ENCODE measurements around the gene EYS. TPM values are rescaled to one million over a fixed set of nuclear protein-coding genes. Genes with fewer than 3 reads are reported as not detected.

The EYS gene
- total RNA-seq, 1 experiment from 2014 or later = not detected

DNA sequence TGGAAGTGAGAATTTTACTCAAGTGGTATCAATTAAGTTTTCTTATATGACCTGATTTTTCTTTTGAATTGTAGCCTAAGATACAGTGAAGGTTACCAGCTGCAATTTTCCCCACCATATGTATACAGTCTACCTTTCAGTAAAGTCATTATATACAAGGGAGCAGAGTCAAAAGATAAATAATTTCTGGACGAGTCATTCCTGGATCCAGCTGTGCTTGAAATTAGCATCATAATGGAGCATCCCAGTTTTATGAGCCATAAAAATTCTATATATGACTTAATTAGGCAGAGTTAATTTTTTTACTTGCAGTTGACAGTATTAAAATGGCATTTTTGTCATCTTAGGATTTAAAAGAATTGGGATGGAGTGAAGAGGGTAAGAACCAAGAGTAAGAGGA, 1063.0 kb downstream of the EYS start:
- TF ChIP-seq POLR2AphosphoS5 (IDR thresholded peaks at IDR 0.05; ENCODE audit: low read depth, low read length) (no peak), RAD21 (IDR thresholded peaks at IDR 0.05; ENCODE audit: low read depth) (no peak)
- intact Hi-C loops (cut with micrococcal nuclease) = no loop called here
- H3K9me2 ChIP-seq (ENCODE audit: insufficient read depth) = no peaks in the 10 kb centered on the region
- POLR2A ChIA-PET = no interaction called here
- H3K4me2 ChIP-seq (ENCODE audit: low read length) = no peak overlapping the region
- no peaks in the 10 kb centered on the region for H4K20me1 ChIP-seq (ENCODE audit: insufficient read depth)
- no peaks in the 10 kb centered on the region for H3K27me3 ChIP-seq (ENCODE audit: insufficient read depth, low read length)
- DNase-seq (ENCODE audit: low read depth, low spot score) (no peak), ATAC-seq (no peak)
- H3K4me3 ChIP-seq (replicated peaks in 1 of 2; ENCODE audit: low read depth in 1 of 2, low read length in 2 of 2) = no peak overlapping the region
- H3K9me3 ChIP-seq (ENCODE audit: control insufficient read depth in 1 of 2, insufficient read depth in 1 of 2, low read depth in 1 of 2, low read length in 2 of 2) = peaks cover 11 to 18% of the 10 kb centered on the region in 2 experiments; a peak in 2 of 4 replicates
- H3K79me2 ChIP-seq (ENCODE audit: insufficient read depth, low read length) = no peaks in the 10 kb centered on the region
- CTCF ChIA-PET = no interaction called here
- H2AFZ ChIP-seq (ENCODE audit: low read depth, low read length, poor library complexity, severe bottlenecking) = no peak overlapping the region
- H3K4me1 ChIP-seq (ENCODE audit: control insufficient read depth in 1 of 2, insufficient read depth in 2 of 2, low read length in 2 of 2) = no peaks in the 10 kb centered on the region
- no TSS peak for BruUV-seq (replicated peaks)
- no peak overlapping the region for H3K9ac ChIP-seq (ENCODE audit: low read length)
- RAD21 ChIA-PET (ENCODE audit: low non-redundant PET in 1 of 2, low total read pairs in 2 of 2, uncharacterized antibody in 2 of 2, unreplicated experiment in 2 of 2) = no interaction called here
- H3K27ac ChIP-seq (ENCODE audit: low read depth, low read length) = no peak overlapping the region
- H3K36me3 ChIP-seq (ENCODE audit: control insufficient read depth in 1 of 2, insufficient read depth in 2 of 2, low read length in 2 of 2) = no peaks in the 10 kb centered on the region

DNA sequence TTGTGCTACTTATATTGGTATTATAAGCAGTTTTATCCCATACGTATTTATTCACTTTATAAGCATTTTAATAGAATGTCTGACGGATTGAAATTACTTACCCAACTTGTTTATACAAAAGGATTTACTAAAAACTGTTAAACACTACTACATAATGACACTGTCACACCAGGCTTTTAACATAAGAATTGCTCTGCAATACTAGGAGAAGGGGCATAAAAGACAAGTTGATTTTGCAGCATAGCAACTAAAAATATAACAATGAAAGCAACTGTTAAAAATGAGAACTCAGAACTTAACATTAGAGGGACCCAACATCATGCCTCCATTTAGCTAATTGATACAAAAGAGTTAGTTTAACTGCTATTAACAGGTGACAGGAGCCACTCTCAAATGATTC, 1076.1 kb downstream of the EYS start:
- intact Hi-C loops (cut with micrococcal nuclease) = no loop called here
- no peaks in the 10 kb centered on the region for H3K9me2 ChIP-seq (ENCODE audit: insufficient read depth)
- no TSS peak for BruUV-seq (replicated peaks)
- H3K4me2 ChIP-seq (ENCODE audit: low read length) = no peak overlapping the region
- no peak overlapping the region for H3K27ac ChIP-seq (ENCODE audit: low read depth, low read length)
- ChIA-PET CTCF (no interaction called here), RAD21 (ENCODE audit: low non-redundant PET in 1 of 2, low total read pairs in 2 of 2, uncharacterized antibody in 2 of 2, unreplicated experiment in 2 of 2) (no interaction called here), POLR2A (no interaction called here)
- no peaks in the 10 kb centered on the region for H3K36me3 ChIP-seq (ENCODE audit: control insufficient read depth in 1 of 2, insufficient read depth in 2 of 2, low read length in 2 of 2)
- no peaks in the 10 kb centered on the region for H3K79me2 ChIP-seq (ENCODE audit: insufficient read depth, low read length)
- ATAC-seq (no peak), DNase-seq (ENCODE audit: low read depth, low spot score) (no peak)
- H3K4me3 ChIP-seq (replicated peaks in 1 of 2; ENCODE audit: low read depth in 1 of 2, low read length in 2 of 2) = no peak overlapping the region
- no peaks in the 10 kb centered on the region for H3K27me3 ChIP-seq (ENCODE audit: insufficient read depth, low read length)
- TF ChIP-seq EZH2phosphoT487 (IDR thresholded peaks at IDR 0.05; ENCODE audit: borderline replicate concordance) (no peak), EZH2 (IDR thresholded peaks at IDR 0.05) (no peak), SRF (IDR thresholded peaks at IDR 0.05; ENCODE audit: low read depth) (no peak), YY1 (IDR thresholded peaks at IDR 0.05; ENCODE audit: extremely low read depth, insufficient replicate concordance, low read depth, low read length) (no peak), ZNF274 (IDR thresholded peaks at IDR 0.05; ENCODE audit: low read depth, low read length) (no peak), POLR2AphosphoS5 (IDR thresholded peaks at IDR 0.05; ENCODE audit: low read depth, low read length) (no peak), ELF1 (IDR thresholded peaks at IDR 0.05; ENCODE audit: borderline replicate concordance, low read depth) (no peak), EGR1 (IDR thresholded peaks at IDR 0.05; ENCODE audit: low read depth) (no peak)
- TF ChIP-seq, protein P1, sequence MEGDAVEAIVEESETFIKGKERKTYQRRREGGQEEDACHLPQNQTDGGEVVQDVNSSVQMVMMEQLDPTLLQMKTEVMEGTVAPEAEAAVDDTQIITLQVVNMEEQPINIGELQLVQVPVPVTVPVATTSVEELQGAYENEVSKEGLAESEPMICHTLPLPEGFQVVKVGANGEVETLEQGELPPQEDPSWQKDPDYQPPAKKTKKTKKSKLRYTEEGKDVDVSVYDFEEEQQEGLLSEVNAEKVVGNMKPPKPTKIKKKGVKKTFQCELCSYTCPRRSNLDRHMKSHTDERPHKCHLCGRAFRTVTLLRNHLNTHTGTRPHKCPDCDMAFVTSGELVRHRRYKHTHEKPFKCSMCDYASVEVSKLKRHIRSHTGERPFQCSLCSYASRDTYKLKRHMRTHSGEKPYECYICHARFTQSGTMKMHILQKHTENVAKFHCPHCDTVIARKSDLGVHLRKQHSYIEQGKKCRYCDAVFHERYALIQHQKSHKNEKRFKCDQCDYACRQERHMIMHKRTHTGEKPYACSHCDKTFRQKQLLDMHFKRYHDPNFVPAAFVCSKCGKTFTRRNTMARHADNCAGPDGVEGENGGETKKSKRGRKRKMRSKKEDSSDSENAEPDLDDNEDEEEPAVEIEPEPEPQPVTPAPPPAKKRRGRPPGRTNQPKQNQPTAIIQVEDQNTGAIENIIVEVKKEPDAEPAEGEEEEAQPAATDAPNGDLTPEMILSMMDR (IDR thresholded peaks at IDR 0.05 in 2 of 3, conservative IDR thresholded peaks at IDR 0.05 in 1 of 3; ENCODE audit: borderline replicate concordance in 1 of 3, insufficient read depth in 1 of 3, low read depth in 2 of 3, low read length in 2 of 3) = no peak
- TF ChIP-seq, protein P2, sequence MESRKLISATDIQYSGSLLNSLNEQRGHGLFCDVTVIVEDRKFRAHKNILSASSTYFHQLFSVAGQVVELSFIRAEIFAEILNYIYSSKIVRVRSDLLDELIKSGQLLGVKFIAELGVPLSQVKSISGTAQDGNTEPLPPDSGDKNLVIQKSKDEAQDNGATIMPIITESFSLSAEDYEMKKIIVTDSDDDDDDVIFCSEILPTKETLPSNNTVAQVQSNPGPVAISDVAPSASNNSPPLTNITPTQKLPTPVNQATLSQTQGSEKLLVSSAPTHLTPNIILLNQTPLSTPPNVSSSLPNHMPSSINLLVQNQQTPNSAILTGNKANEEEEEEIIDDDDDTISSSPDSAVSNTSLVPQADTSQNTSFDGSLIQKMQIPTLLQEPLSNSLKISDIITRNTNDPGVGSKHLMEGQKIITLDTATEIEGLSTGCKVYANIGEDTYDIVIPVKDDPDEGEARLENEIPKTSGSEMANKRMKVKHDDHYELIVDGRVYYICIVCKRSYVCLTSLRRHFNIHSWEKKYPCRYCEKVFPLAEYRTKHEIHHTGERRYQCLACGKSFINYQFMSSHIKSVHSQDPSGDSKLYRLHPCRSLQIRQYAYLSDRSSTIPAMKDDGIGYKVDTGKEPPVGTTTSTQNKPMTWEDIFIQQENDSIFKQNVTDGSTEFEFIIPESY (IDR thresholded peaks at IDR 0.05; ENCODE audit: extremely low read depth, insufficient replicate concordance, low read length) = no peak
- TF ChIP-seq, protein P3, sequence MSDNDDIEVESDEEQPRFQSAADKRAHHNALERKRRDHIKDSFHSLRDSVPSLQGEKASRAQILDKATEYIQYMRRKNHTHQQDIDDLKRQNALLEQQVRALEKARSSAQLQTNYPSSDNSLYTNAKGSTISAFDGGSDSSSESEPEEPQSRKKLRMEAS (IDR thresholded peaks at IDR 0.05) = no peak
- H3K4me1 ChIP-seq (ENCODE audit: control insufficient read depth in 1 of 2, insufficient read depth in 2 of 2, low read length in 2 of 2) = no peaks in the 10 kb centered on the region
- no peak overlapping the region for H2AFZ ChIP-seq (ENCODE audit: low read depth, low read length, poor library complexity, severe bottlenecking)
- no peak overlapping the region for H3K9ac ChIP-seq (ENCODE audit: low read length)
- peaks cover 5 to 13% of the 10 kb centered on the region in 2 experiments; a peak in 2 of 4 replicates for H3K9me3 ChIP-seq (ENCODE audit: control insufficient read depth in 1 of 2, insufficient read depth in 1 of 2, low read depth in 1 of 2, low read length in 2 of 2)
- H4K20me1 ChIP-seq (ENCODE audit: insufficient read depth) = no peaks in the 10 kb centered on the region
